ENCODE results near the gene FGF23. TPM values are rescaled to one million over a fixed set of nuclear protein-coding genes. Genes with fewer than 3 reads are reported as not detected.

The FGF23 gene
- polyA plus RNA-seq, 3 donors, result not detected

DNA sequence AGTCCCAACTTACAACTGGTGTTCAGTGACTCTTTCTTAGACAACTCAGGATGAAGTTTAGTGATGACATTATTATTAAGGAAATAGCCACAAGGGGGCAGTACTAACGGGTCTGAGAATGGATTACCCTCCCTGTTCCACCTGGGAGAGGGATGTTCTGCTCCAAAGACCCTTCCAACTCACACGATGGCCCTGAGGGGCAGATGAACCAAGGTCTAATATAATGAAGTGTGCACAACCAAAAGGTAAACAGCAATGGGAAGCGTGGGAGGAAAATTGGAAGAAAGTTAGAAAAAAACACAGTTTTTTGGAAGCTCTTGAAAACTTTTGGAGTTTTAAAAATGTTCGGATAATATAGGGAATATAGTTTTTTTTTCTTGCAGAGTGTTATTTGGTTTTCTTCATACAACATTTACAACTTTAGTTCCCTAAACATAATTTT lies 42.1 kb upstream of the FGF23 start:
- H3K9ac ChIP-seq (ENCODE audit: insufficient read depth, low read length, poor library complexity, severe bottlenecking), result no peak overlapping the region
- H4K20me1 ChIP-seq (ENCODE audit: insufficient read depth, low read length), result no peaks in the 10 kb centered on the region
- TF ChIP-seq, protein P1, sequence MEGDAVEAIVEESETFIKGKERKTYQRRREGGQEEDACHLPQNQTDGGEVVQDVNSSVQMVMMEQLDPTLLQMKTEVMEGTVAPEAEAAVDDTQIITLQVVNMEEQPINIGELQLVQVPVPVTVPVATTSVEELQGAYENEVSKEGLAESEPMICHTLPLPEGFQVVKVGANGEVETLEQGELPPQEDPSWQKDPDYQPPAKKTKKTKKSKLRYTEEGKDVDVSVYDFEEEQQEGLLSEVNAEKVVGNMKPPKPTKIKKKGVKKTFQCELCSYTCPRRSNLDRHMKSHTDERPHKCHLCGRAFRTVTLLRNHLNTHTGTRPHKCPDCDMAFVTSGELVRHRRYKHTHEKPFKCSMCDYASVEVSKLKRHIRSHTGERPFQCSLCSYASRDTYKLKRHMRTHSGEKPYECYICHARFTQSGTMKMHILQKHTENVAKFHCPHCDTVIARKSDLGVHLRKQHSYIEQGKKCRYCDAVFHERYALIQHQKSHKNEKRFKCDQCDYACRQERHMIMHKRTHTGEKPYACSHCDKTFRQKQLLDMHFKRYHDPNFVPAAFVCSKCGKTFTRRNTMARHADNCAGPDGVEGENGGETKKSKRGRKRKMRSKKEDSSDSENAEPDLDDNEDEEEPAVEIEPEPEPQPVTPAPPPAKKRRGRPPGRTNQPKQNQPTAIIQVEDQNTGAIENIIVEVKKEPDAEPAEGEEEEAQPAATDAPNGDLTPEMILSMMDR (IDR thresholded peaks at IDR 0.05), result peak; percentile 82
- Mint-ChIP-seq H3K36me3 (no peaks in the 10 kb centered on the region), H3K9me3 (peaks cover 0 to 2% (median 0%) of the 10 kb centered on the region in 7 donors), H3K4me1 (no peaks in the 10 kb centered on the region), H3K4me3 (no peak overlapping the region), H3K27ac (no peak overlapping the region), H3K27me3 (ENCODE audit: low read depth in 3 of 3) (peaks cover 9 to 19% (median 18%) of the 10 kb centered on the region in 3 donors)
- no peaks in the 10 kb centered on the region for H3K27me3 ChIP-seq (ENCODE audit: control insufficient read depth in 2 of 2, insufficient read depth in 2 of 2, low read length in 2 of 2)
- no peak overlapping the region for H2AFZ ChIP-seq (ENCODE audit: insufficient read depth, low read depth, low read length, poor library complexity, severe bottlenecking)
- intact Hi-C loops (cut with micrococcal nuclease), result loop anchor here (5.0 kb wide), 2 partner anchors 101 to 106 kb away; no protein-coding TSS in a partner anchor
- no peak overlapping the region for H3K4me3 ChIP-seq (replicated peaks in 1 of 3; ENCODE audit: low read depth in 2 of 3, low read length in 3 of 3)
- no peak overlapping the region for H3K27ac ChIP-seq (ENCODE audit: low read depth in 1 of 2, low read length in 2 of 2)
- no peaks in the 10 kb centered on the region for H3K9me3 ChIP-seq (replicated peaks in 1 of 2; ENCODE audit: control insufficient read depth in 1 of 2, insufficient read depth in 1 of 2, low read length in 2 of 2)
- H3K36me3 ChIP-seq (replicated peaks in 1 of 2; ENCODE audit: control insufficient read depth in 1 of 2, insufficient read depth in 2 of 2, low read length in 2 of 2), result no peaks in the 10 kb centered on the region
- WGBS (ENCODE audit: insufficient coverage), result no CpG with 5 or more reads among the region's 4 CpGs
- H3K79me2 ChIP-seq (ENCODE audit: insufficient read depth, low read length), result no peaks in the 10 kb centered on the region
- peak; percentile 21 to 65 (median 50) for DNase-seq
- no peak overlapping the region for H3K4me2 ChIP-seq (replicated peaks; ENCODE audit: extremely low read depth, low read length, poor library complexity, severe bottlenecking)
- H3K4me1 ChIP-seq (ENCODE audit: control insufficient read depth in 1 of 2, insufficient read depth in 2 of 2, low read length in 2 of 2), result no peaks in the 10 kb centered on the region

DNA sequence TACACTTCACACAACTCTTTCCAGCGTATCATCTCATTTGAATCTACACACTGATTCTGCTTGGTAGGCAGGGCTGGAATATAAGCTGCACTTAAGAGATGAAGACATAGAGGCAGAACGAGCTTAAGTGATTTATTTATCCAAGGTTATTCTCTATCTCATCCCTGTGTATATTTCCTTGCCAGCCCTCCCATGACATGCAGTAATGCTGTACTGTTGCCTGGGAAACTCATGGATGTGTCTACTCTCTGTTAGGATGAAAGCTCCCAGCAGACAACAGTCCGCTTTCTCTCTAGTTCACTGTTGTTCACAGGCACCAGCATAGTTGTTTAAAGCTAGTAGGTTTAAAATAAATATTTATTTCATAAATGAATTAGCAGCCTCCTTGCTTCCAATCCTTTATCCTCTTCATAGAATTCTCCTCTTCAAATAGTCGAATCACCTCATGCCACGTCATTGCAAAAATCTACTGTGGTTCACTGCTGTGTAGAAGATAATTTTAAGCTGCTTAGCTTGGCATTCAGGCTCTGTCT lies 40.7 kb upstream of the FGF23 start:
- Histone ChIP-seq H2AFZ (ENCODE audit: insufficient read depth, low read depth, low read length, poor library complexity, severe bottlenecking) (no peak overlapping the region), H3K4me1 (ENCODE audit: control insufficient read depth in 1 of 2, insufficient read depth in 2 of 2, low read length in 2 of 2) (no peaks in the 10 kb centered on the region), H3K4me3 (replicated peaks in 1 of 3; ENCODE audit: low read depth in 2 of 3, low read length in 3 of 3) (no peak overlapping the region), H3K9ac (ENCODE audit: insufficient read depth, low read length, poor library complexity, severe bottlenecking) (no peak overlapping the region), H3K36me3 (replicated peaks in 1 of 2; ENCODE audit: control insufficient read depth in 1 of 2, insufficient read depth in 2 of 2, low read length in 2 of 2) (no peaks in the 10 kb centered on the region), H3K27me3 (ENCODE audit: control insufficient read depth in 2 of 2, insufficient read depth in 2 of 2, low read length in 2 of 2) (peaks cover 5 to 12% of the 10 kb centered on the region in 2 donors), H4K20me1 (ENCODE audit: insufficient read depth, low read length) (no peaks in the 10 kb centered on the region), H3K79me2 (ENCODE audit: insufficient read depth, low read length) (no peaks in the 10 kb centered on the region), H3K9me3 (replicated peaks in 1 of 2; ENCODE audit: control insufficient read depth in 1 of 2, insufficient read depth in 1 of 2, low read length in 2 of 2) (no peaks in the 10 kb centered on the region), H3K27ac (ENCODE audit: low read depth in 1 of 2, low read length in 2 of 2) (no peak overlapping the region), H3K4me2 (replicated peaks; ENCODE audit: extremely low read depth, low read length, poor library complexity, severe bottlenecking) (no peak overlapping the region)
- no peak overlapping the region for H3K4me3 Mint-ChIP-seq
- no CpG with 5 or more reads among the region's 5 CpGs for WGBS (ENCODE audit: insufficient coverage)
- H3K4me1 Mint-ChIP-seq, result peaks cover 3% of the 10 kb centered on the region
- no peaks in the 10 kb centered on the region for H3K36me3 Mint-ChIP-seq
- intact Hi-C loops (cut with micrococcal nuclease), result loop anchor here (5.0 kb wide), 2 partner anchors 102 to 107 kb away; no protein-coding TSS in a partner anchor
- peaks cover 16 to 30% (median 23%) of the 10 kb centered on the region in 3 donors for H3K27me3 Mint-ChIP-seq (ENCODE audit: low read depth in 3 of 3)
- TF ChIP-seq, protein P1 (IDR thresholded peaks at IDR 0.05), result no peak
- no peak overlapping the region for H3K27ac Mint-ChIP-seq
- DNase-seq, result no peak
- H3K9me3 Mint-ChIP-seq, result peaks cover 4 to 7% (median 4%) of the 10 kb centered on the region in 7 donors
